Parathyroid adenoma (tissue), 2 donors: ENCODE results near the gene SLC17A1.

Experiments used
- H2AFZ ChIP-seq: fragments of 300-600 bp; sonication (generic); one replicate; pipeline ENCODE4 v1.7.0; 2017; ENCODE audit warnings: antibody characterized with exemption, mild to moderate bottlenecking
- H3K27ac ChIP-seq: fragments of 300-600 bp; sonication (generic); one replicate; pipeline ENCODE4 v1.7.0; 2017
- H3K27me3 ChIP-seq: fragments of 300-600 bp; sonication (generic); one replicate; pipeline ENCODE4 v1.7.0; 2017; ENCODE audit warnings: low read length; ENCODE audit not compliant: control insufficient read depth, insufficient read depth
- H3K36me3 ChIP-seq: fragments of 300-600 bp; sonication (generic); one replicate; pipeline ENCODE4 v1.7.0; 2017; ENCODE audit warnings: low read length; ENCODE audit not compliant: control insufficient read depth, insufficient read depth
- H3K4me1 ChIP-seq: fragments of 300-600 bp; sonication (generic); one replicate; pipeline ENCODE4 v1.7.0; 2017; ENCODE audit warnings: control low read depth
- H3K4me2 ChIP-seq: fragments of 300-600 bp; sonication (generic); one replicate; pipeline ENCODE4 v1.7.0; 2017; ENCODE audit warnings: low read length
- H3K4me3 ChIP-seq: fragments of 300-600 bp; sonication (generic); one replicate; pipeline ENCODE4 v1.7.0; 2017; ENCODE audit warnings: low read depth, low read length
- H3K79me2 ChIP-seq: fragments of 300-600 bp; sonication (generic); one replicate; pipeline ENCODE4 v1.7.0; 2017; ENCODE audit warnings: control low read depth
- H3K9ac ChIP-seq: fragments of 300-600 bp; sonication (generic); one replicate; pipeline ENCODE4 v1.7.0; 2017; ENCODE audit warnings: mild to moderate bottlenecking
- H3K9me3 ChIP-seq: fragments of 300-600 bp; sonication (generic); one replicate; pipeline ENCODE4 v1.7.0; 2017; ENCODE audit warnings: low read length; ENCODE audit not compliant: control insufficient read depth
- CTCF ChIP-seq: fragments of 300-600 bp; sonication (generic); IDR thresholded peaks from one replicate; pipeline ENCODE4 v1.7.0; 2017; ENCODE audit warnings: antibody characterized with exemption, mild to moderate bottlenecking
- donor health status: primary hyperparathyroidism.

The SLC17A1 gene

GRCh38 chr6:25875563-25875905 is 43.7 kb upstream of the SLC17A1 start:
- H2AFZ ChIP-seq, result no peak overlapping the region
- no peaks in the 10 kb centered on the region for H3K27me3 ChIP-seq
- no peaks in the 10 kb centered on the region for H3K4me1 ChIP-seq
- no peak overlapping the region for H3K4me3 ChIP-seq
- H3K9me3 ChIP-seq, result no peaks in the 10 kb centered on the region
- no peaks in the 10 kb centered on the region for H3K79me2 ChIP-seq
- H3K36me3 ChIP-seq, result no peaks in the 10 kb centered on the region
- no peak for TF ChIP-seq CTCF
- H3K9ac ChIP-seq, result no peak overlapping the region
- H3K4me2 ChIP-seq, result no peak overlapping the region
- H3K27ac ChIP-seq, result no peak overlapping the region

GRCh38 chr6:25874822-25875562 is 43.1 kb upstream of the SLC17A1 start:
- Histone ChIP-seq H2AFZ (no peak overlapping the region), H3K9me3 (no peaks in the 10 kb centered on the region), H3K9ac (no peak overlapping the region), H3K36me3 (no peaks in the 10 kb centered on the region), H3K4me1 (no peaks in the 10 kb centered on the region), H3K4me3 (no peak overlapping the region), H3K79me2 (no peaks in the 10 kb centered on the region), H3K4me2 (no peak overlapping the region), H3K27ac (no peak overlapping the region), H3K27me3 (no peaks in the 10 kb centered on the region)
- no peak for TF ChIP-seq CTCF

- Histone ChIP-seq H3K9ac (no peak within 1 kb of the TSS), H3K36me3 (no peaks in the 10 kb centered on the region), H3K4me3 (no peak within 1 kb of the TSS), H3K27ac (no peak within 1 kb of the TSS), H3K4me2 (no peak within 1 kb of the TSS), H2AFZ (no peak within 1 kb of the TSS), H3K4me1 (no peaks in the 10 kb centered on the region), H3K9me3 (no peaks in the 10 kb centered on the region), H3K27me3 (no peaks in the 10 kb centered on the region), H3K79me2 (no peaks in the 10 kb centered on the region)
- no peak for TF ChIP-seq CTCF
Observed at GRCh38 chr6:25874118-25874517, 42.3 kb upstream of the SLC17A1 start, which contains the start of gene SLC17A3. Gene SLC17A3 (minus strand): TSS chr6:25874243. CDS start chr6:25868387, 5,856 bp downstream.

GRCh38 chr6:25872814-25873213 is 41.0 kb upstream of the SLC17A1 start:
- H3K36me3 ChIP-seq, result no peaks in the 10 kb centered on the region
- no peaks in the 10 kb centered on the region for H3K4me1 ChIP-seq
- no peak overlapping the region for H3K4me3 ChIP-seq
- no peaks in the 10 kb centered on the region for H3K79me2 ChIP-seq
- no peak overlapping the region for H2AFZ ChIP-seq
- no peak for TF ChIP-seq CTCF
- H3K4me2 ChIP-seq, result no peak overlapping the region
- no peak overlapping the region for H3K27ac ChIP-seq
- no peaks in the 10 kb centered on the region for H3K9me3 ChIP-seq
- no peaks in the 10 kb centered on the region for H3K27me3 ChIP-seq
- H3K9ac ChIP-seq, result no peak overlapping the region

GRCh38 chr6:25869840-25870239 is 38.0 kb upstream of the SLC17A1 start:
- Histone ChIP-seq H3K4me3 (no peak overlapping the region), H3K4me1 (no peaks in the 10 kb centered on the region), H3K9ac (no peak overlapping the region), H3K27me3 (no peaks in the 10 kb centered on the region), H3K4me2 (no peak overlapping the region), H3K9me3 (no peaks in the 10 kb centered on the region), H3K36me3 (no peaks in the 10 kb centered on the region), H2AFZ (no peak overlapping the region), H3K27ac (no peak overlapping the region), H3K79me2 (no peaks in the 10 kb centered on the region)
- TF ChIP-seq CTCF, result no peak
